Measurements from ENCODE around the gene LMO7.

DNA sequence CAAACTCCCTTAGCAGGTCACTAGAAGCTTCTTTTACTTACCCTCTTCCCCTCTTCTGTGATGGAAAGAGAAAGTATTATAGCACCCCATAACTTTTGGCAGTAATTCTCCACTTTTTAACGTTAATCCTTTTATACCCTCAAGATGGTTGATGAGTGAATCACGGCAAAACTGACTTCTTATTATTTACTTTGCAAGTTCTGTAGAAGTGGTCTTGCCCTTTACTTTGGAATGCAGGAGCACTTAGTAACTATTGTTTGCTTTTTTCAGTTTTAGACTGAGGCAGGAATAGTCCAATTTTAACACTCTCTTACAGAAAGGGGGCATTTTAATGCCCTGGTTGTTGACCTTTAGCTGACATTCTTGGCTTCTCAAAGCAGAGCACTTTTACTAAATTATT is 260.1 kb downstream of the LMO7 start:
- TF ChIP-seq, protein P1, sequence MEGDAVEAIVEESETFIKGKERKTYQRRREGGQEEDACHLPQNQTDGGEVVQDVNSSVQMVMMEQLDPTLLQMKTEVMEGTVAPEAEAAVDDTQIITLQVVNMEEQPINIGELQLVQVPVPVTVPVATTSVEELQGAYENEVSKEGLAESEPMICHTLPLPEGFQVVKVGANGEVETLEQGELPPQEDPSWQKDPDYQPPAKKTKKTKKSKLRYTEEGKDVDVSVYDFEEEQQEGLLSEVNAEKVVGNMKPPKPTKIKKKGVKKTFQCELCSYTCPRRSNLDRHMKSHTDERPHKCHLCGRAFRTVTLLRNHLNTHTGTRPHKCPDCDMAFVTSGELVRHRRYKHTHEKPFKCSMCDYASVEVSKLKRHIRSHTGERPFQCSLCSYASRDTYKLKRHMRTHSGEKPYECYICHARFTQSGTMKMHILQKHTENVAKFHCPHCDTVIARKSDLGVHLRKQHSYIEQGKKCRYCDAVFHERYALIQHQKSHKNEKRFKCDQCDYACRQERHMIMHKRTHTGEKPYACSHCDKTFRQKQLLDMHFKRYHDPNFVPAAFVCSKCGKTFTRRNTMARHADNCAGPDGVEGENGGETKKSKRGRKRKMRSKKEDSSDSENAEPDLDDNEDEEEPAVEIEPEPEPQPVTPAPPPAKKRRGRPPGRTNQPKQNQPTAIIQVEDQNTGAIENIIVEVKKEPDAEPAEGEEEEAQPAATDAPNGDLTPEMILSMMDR (IDR thresholded peaks at IDR 0.05): no peak
- TF ChIP-seq SIN3A (IDR thresholded peaks at IDR 0.05; ENCODE audit: borderline replicate concordance, insufficient read depth, low read depth, low read length): no peak

Data from Panc1 (cell line).